SK-MEL-5 (cell line): Measurements from ENCODE around the gene CHST4. TPM values are rescaled to one million over a fixed set of nuclear protein-coding genes. Genes with fewer than 3 reads are reported as not detected.

Experiments used
- small RNA-seq, 2 experiments: library from RNA; depleted of rRNA; stranded (forward); fragments of <200 nt; gene quantifications; one replicate each; pipeline ENCODE3, GENCODE V24; 2014
- total RNA-seq: library from RNA; depleted of rRNA; stranded (reverse); fragments of >200 nt; shearing (Covaris generic); gene quantifications from 2 replicates; pipeline ENCODE4 v1.2.3, GENCODE V29; 2014; rRNA removed

Gene CHST4
- total RNA-seq, 1 experiment from 2014 or later, result not detected

Small RNA genes within 50 kb of the gene (small RNA-seq; reads per million reads assigned to genes)
- 0 reads per million in 2 experiments for gene RNU6-1061P

Other genes starting within 250 kb of the CHST4 start
- 30.3 and 30.7 TPM in 2 replicates for gene CMTR2, start 237.0 kb upstream of the CHST4 start, total RNA-seq
- 0.45 and 0.67 TPM in 2 replicates for gene CALB2, start 167.7 kb upstream of the CHST4 start, total RNA-seq
- not detected in 2 replicates for gene TLE7, start 84.4 kb upstream of the CHST4 start, total RNA-seq
- 7.5 and 10.7 TPM in 2 replicates for gene ZNF23, start 64.2 kb upstream of the CHST4 start, total RNA-seq
- 2.2 and 3.3 TPM in 2 replicates for gene ZNF19, start 37.1 kb upstream of the CHST4 start, total RNA-seq
- not detected in 2 replicates for gene TAT, start 50.7 kb downstream of the CHST4 start, total RNA-seq
- 0.08 TPM in 1 of 2 replicates, not detected in the other for gene MARVELD3, start 99.8 kb downstream of the CHST4 start, total RNA-seq
- 3.0 and 3.4 TPM in 2 replicates for gene PHLPP2, start 198.3 kb downstream of the CHST4 start, total RNA-seq